Keratinocyte (primary cell): ENCODE measurements around the gene GFRA3.

ENCODE experiments used
- CTCF ChIP-seq, 3 experiments: IDR thresholded peaks in 1 of 3; conservative IDR thresholded peaks in 1 of 3; optimal IDR thresholded peaks in 1 of 3; 2 replicates in 2 of 3; 3 replicates in 1 of 3; pipeline versions ENCODE3 to v1.5.1; 2011; ENCODE audit warnings: low read length in 3 of 3, mild to moderate bottlenecking in 3 of 3, moderate library complexity in 2 of 3, control low read depth in 1 of 3, inconsistent platforms in 1 of 3; ENCODE audit not compliant: insufficient read depth in 2 of 3; ENCODE audit errors: extremely low read depth in 1 of 3
- EZH2 ChIP-seq: IDR thresholded peaks from one replicate; pipeline ENCODE4 v1.6.1; 2012; ENCODE audit warnings: inconsistent platforms, mild to moderate bottlenecking, low read length, moderate library complexity

GRCh38 chr5:138224712-138225111, 49.7 kb downstream of the GFRA3 start:
- TF ChIP-seq CTCF (optimal IDR thresholded peaks at IDR 0.05 in 1 of 3, IDR thresholded peaks at IDR 0.05 in 1 of 3, conservative IDR thresholded peaks at IDR 0.05 in 1 of 3; ENCODE audit: extremely low read depth in 1 of 3, insufficient read depth in 2 of 3, low read length in 3 of 3) (no peak), EZH2 (no peak)
